Small intestine (tissue), 7 donors: ENCODE results near the gene CDPF1. TPM values are rescaled to one million over a fixed set of nuclear protein-coding genes. Genes with fewer than 3 reads are reported as not detected.
"Not testable (repeated sequence)": the region's sequence is repeated elsewhere in the genome, so short reads cannot be mapped to it uniquely, and the experiment has no call there.

ENCODE experiments used
- DNase-seq, 2 donors: peaks; one replicate each; pipeline versions ENCODE4 v3.0.0 to v3.0.0-alpha.2; 2013
- FAIRE-seq: peaks from 2 replicates; lab custom pipeline; 2012; peaks lifted over from hg19 to GRCh38; lab: Jason Lieb, UNC
- H3K27ac ChIP-seq, 3 donors: one replicate each; pipeline ENCODE4 v1.5.1; 2013; ENCODE audit warnings: low read length in 2 of 3, mild to moderate bottlenecking in 2 of 3, control low read depth in 1 of 3, inconsistent platforms in 1 of 3, low read depth in 1 of 3, moderate library complexity in 1 of 3
- H3K27me3 ChIP-seq, 3 donors: one replicate each; pipeline ENCODE4 v1.6.1; 2013; ENCODE audit warnings: low read length in 3 of 3, inconsistent platforms in 1 of 3; ENCODE audit not compliant: control insufficient read depth in 3 of 3, insufficient read depth in 3 of 3
- H3K36me3 ChIP-seq, 3 donors: one replicate each; pipeline ENCODE4 v1.6.1; 2013; ENCODE audit warnings: low read length in 3 of 3, inconsistent platforms in 1 of 3, low read depth in 1 of 3, mild to moderate bottlenecking in 1 of 3, moderate library complexity in 1 of 3; ENCODE audit not compliant: control insufficient read depth in 3 of 3, insufficient read depth in 2 of 3
- H3K4me1 ChIP-seq, 3 donors: one replicate each; pipeline ENCODE4 v1.6.1; 2013; ENCODE audit warnings: low read length in 2 of 3, inconsistent platforms in 1 of 3, low read depth in 1 of 3, mild to moderate bottlenecking in 1 of 3, moderate library complexity in 1 of 3; ENCODE audit not compliant: control insufficient read depth in 3 of 3, insufficient read depth in 2 of 3
- H3K4me3 ChIP-seq, 3 donors: one replicate each; pipeline ENCODE4 v1.5.1; 2013; ENCODE audit warnings: low read length in 3 of 3, control low read depth in 1 of 3, inconsistent platforms in 1 of 3, low read depth in 1 of 3, mild to moderate bottlenecking in 1 of 3, moderate library complexity in 1 of 3
- H3K9me3 ChIP-seq, 2 donors: one replicate each; pipeline ENCODE4 v1.6.1; 2013; ENCODE audit warnings: low read depth in 1 of 2, low read length in 1 of 2; ENCODE audit not compliant: control insufficient read depth in 2 of 2, insufficient read depth in 1 of 2
- WGBS, 3 donors: extraction: QIAGEN DNeasy Blood & Tissue Kit; methylation state at CpG; one replicate each; pipeline ENCODE4 v1.1.7; 2013; 5-methylcytosine and 5-hydroxymethylcytosine counted together
- polyA plus RNA-seq, 4 donors: library from polyadenylated mRNA; stranded (reverse) in 3 of 4; unstranded in 1 of 4; fragments of 200-250 nt in 3 of 4; fragments of 120-200 nt in 1 of 4; gene quantifications; one replicate each; pipeline versions ENCODE4 v1.2.1 to v1.2.3, GENCODE V29; 2013
- donor health status: healthy with polysubstance abuse.
- donor health status: control.
- donor health status: control.
- donor health status: Bipolar disorder and iron deficiency.
- donor health status: healthy.

CDPF1 gene
- polyA plus RNA-seq, 4 donors = 7.4 to 13.2 (median 11.5) TPM

GRCh38 chr22:46203601-46203980 is 46.5 kb downstream of the CDPF1 start:
- H3K36me3 ChIP-seq = peaks cover 7 to 60% (median 17%) of the 10 kb centered on the region in 3 donors
- WGBS, 3 donors = 29 to 71% (median 44%) methylated on average over 7 of the region's 7 CpGs
- peak overlapping the region; percentile 87 to 93 (median 91) for H3K27ac ChIP-seq
- no peaks in the 10 kb centered on the region for H3K27me3 ChIP-seq
- peaks cover 0 to 39% (median 5%) of the 10 kb centered on the region in 3 donors for H3K4me1 ChIP-seq
- DNase-seq = peak in 1 of 2 donors; percentile 77
- FAIRE-seq = no peak
- peaks cover 0 to 10% of the 10 kb centered on the region in 2 donors for H3K9me3 ChIP-seq
- no peak overlapping the region for H3K4me3 ChIP-seq

GRCh38 chr22:46202897-46203600 is 47.0 kb downstream of the CDPF1 start:
- peaks cover 0 to 4% of the 10 kb centered on the region in 2 donors for H3K9me3 ChIP-seq
- no peaks in the 10 kb centered on the region for H3K27me3 ChIP-seq
- peak; percentile 82 for FAIRE-seq
- peaks cover 0 to 39% (median 5%) of the 10 kb centered on the region in 3 donors for H3K4me1 ChIP-seq
- H3K4me3 ChIP-seq = no peak overlapping the region
- peak; percentile 93 to 96 for DNase-seq
- WGBS, 3 donors = 18 to 58% (median 42%) methylated on average over 12 of the region's 12 CpGs
- H3K36me3 ChIP-seq = peaks cover 10 to 61% (median 17%) of the 10 kb centered on the region in 3 donors
- peak overlapping the region; percentile 91 to 93 (median 92) for H3K27ac ChIP-seq

- no peak for FAIRE-seq
- Histone ChIP-seq H3K27me3 (no peaks in the 10 kb centered on the region), H3K4me1 (peaks cover 3 to 44% (median 5%) of the 10 kb centered on the region in 3 donors), H3K4me3 (no peak overlapping the region), H3K27ac (peak overlapping the region; percentile 63 to 92 (median 91)), H3K36me3 (peaks cover 10 to 62% (median 14%) of the 10 kb centered on the region in 3 donors), H3K9me3 (no peaks in the 10 kb centered on the region)
- DNase-seq = peak; percentile 72 to 74
- 28 to 53% (median 49%) methylated on average over 17 of the region's 17 CpGs for WGBS, 3 donors
These were observed 48.9 kb downstream of the CDPF1 start for GRCh38 chr22:46201059-46201757.

GRCh38 chr22:46198806-46199205 is 51.3 kb downstream of the CDPF1 start:
- H3K9me3 ChIP-seq, H3K27ac ChIP-seq, DNase-seq, H3K4me3 ChIP-seq, H3K27me3 ChIP-seq, FAIRE-seq: not testable (repeated sequence)
- WGBS, 3 donors = 92 to 96% (median 94%) methylated on average over 16 to 18 of the region's 18 CpGs
- Histone ChIP-seq H3K36me3 (peaks cover 7 to 52% (median 10%) of the 10 kb centered on the region in 3 donors), H3K4me1 (peaks cover 5 to 55% (median 5%) of the 10 kb centered on the region in 3 donors)

- no peak for DNase-seq
- no peak overlapping the region for H3K27ac ChIP-seq
- peaks cover 5 to 55% (median 5%) of the 10 kb centered on the region in 3 donors for H3K4me1 ChIP-seq
- no peak for FAIRE-seq
- H3K27me3 ChIP-seq = no peaks in the 10 kb centered on the region
- H3K4me3 ChIP-seq = no peak overlapping the region
- 91 to 94% (median 91%) methylated on average over 18 of the region's 18 CpGs for WGBS, 3 donors
- H3K9me3 ChIP-seq = no peaks in the 10 kb centered on the region
- H3K36me3 ChIP-seq = peaks cover 7 to 49% (median 10%) of the 10 kb centered on the region in 3 donors
These were observed 51.8 kb downstream of the CDPF1 start for GRCh38 chr22:46198274-46198673.

- H3K4me1 ChIP-seq = peaks cover 5 to 45% (median 6%) of the 10 kb centered on the region in 3 donors
- no peaks in the 10 kb centered on the region for H3K9me3 ChIP-seq
- H3K27me3 ChIP-seq = no peaks in the 10 kb centered on the region
- DNase-seq = peak in 1 of 2 donors; percentile 84
- H3K4me3 ChIP-seq = no peak overlapping the region
- 18 to 63% (median 43%) methylated on average over 8 of the region's 8 CpGs for WGBS, 3 donors
- FAIRE-seq = no peak
- peaks cover 7 to 46% (median 10%) of the 10 kb centered on the region in 3 donors for H3K36me3 ChIP-seq
- peak overlapping the region; percentile 69 to 98 (median 93) for H3K27ac ChIP-seq
These were observed 53.8 kb downstream of the CDPF1 start for GRCh38 chr22:46196278-46196677.

- peaks cover 7 to 39% (median 10%) of the 10 kb centered on the region in 3 donors for H3K36me3 ChIP-seq
- H3K4me1 ChIP-seq = peaks cover 2 to 46% (median 5%) of the 10 kb centered on the region in 3 donors
- 17 to 62% (median 29%) methylated on average over 18 of the region's 18 CpGs for WGBS, 3 donors
- no peaks in the 10 kb centered on the region for H3K27me3 ChIP-seq
- DNase-seq = peak; percentile 90 to 99
- no peaks in the 10 kb centered on the region for H3K9me3 ChIP-seq
- peak overlapping the region; percentile 69 to 98 (median 93) for H3K27ac ChIP-seq
- no peak overlapping the region for H3K4me3 ChIP-seq
- no peak for FAIRE-seq
These were observed 54.5 kb downstream of the CDPF1 start for GRCh38 chr22:46195487-46196165.
